Activated CD4-positive, alpha-beta T cell treated with anti-CD3 and anti-CD28 coated beads, Interleukin-2, amount 10 ng/mL, durations not matched to agents 24 days and 14 days (primary cell): ENCODE measurements around the gene OR1E1. TPM values are rescaled to one million over a fixed set of nuclear protein-coding genes. Genes with fewer than 3 reads are reported as not detected.
"Not testable (repeated sequence)": the region's sequence is repeated elsewhere in the genome, so short reads cannot be mapped to it uniquely, and the experiment has no call there.

Source experiments
- DNase-seq: peaks from one replicate; pipeline ENCODE4 v3.0.0; 2022
- H3K27ac Mint-ChIP-seq: one replicate; pipeline ENCODE4 v1.8.0; 2022; ENCODE audit warnings: mild to moderate bottlenecking, mixed read lengths
- H3K27me3 Mint-ChIP-seq: one replicate; pipeline ENCODE4 v1.8.0; 2022; ENCODE audit warnings: mixed read lengths
- H3K36me3 Mint-ChIP-seq: one replicate; pipeline ENCODE4 v1.8.0; 2022; ENCODE audit warnings: low read depth, mild to moderate bottlenecking, mixed read lengths
- H3K4me1 Mint-ChIP-seq: one replicate; pipeline ENCODE4 v1.8.0; 2021; ENCODE audit warnings: mixed read lengths
- H3K4me3 Mint-ChIP-seq: one replicate; pipeline ENCODE4 v1.8.0; 2022; ENCODE audit warnings: mild to moderate bottlenecking, moderate library complexity, mixed read lengths
- H3K9me3 Mint-ChIP-seq: one replicate; pipeline ENCODE4 v1.8.0; 2021; ENCODE audit warnings: mixed read lengths
- intact Hi-C: fragments of 100-400 bp; cut with micrococcal nuclease; formaldehyde crosslinking; loops from one replicate; pipeline ENCODE4 v1.15.1; 2023
- total RNA-seq: library from RNA; stranded (reverse); gene quantifications from 2 replicates; pipeline ENCODE4 v1.2.3, GENCODE V29; 2022

OR1E1 gene
- total RNA-seq: not detected in 2 replicates

- H3K4me3 Mint-ChIP-seq: no peak within 1 kb of the TSS
- H3K27ac Mint-ChIP-seq: no peak within 1 kb of the TSS
- no peaks in the 10 kb centered on the region for H3K36me3 Mint-ChIP-seq
- no peaks in the 10 kb centered on the region for H3K9me3 Mint-ChIP-seq
- no peaks in the 10 kb centered on the region for H3K4me1 Mint-ChIP-seq
- no peaks in the 10 kb centered on the region for H3K27me3 Mint-ChIP-seq
- no peak for DNase-seq
- intact Hi-C loops: no loop called here
Observed at GRCh38 chr17:3398310-3398709, at the start of gene OR1E1. Gene OR1E1 (minus strand): TSS chr17:3398410. CDS start chr17:3398410, 0 bp downstream.

GRCh38 chr17:3447625-3448024 lies 49.4 kb upstream of the OR1E1 start:
- intact Hi-C loops: no loop called here
- Mint-ChIP-seq H3K36me3 (no peaks in the 10 kb centered on the region), H3K27me3 (peaks cover 14% of the 10 kb centered on the region), H3K9me3 (no peaks in the 10 kb centered on the region), H3K4me1 (no peaks in the 10 kb centered on the region), H3K27ac (no peak overlapping the region), H3K4me3 (no peak overlapping the region)
- no peak for DNase-seq

GRCh38 chr17:3440451-3440850 lies 42.2 kb upstream of the OR1E1 start:
- intact Hi-C loops: no loop called here
- Mint-ChIP-seq H3K27me3 (peaks cover 17% of the 10 kb centered on the region), H3K4me1 (no peaks in the 10 kb centered on the region), H3K36me3 (no peaks in the 10 kb centered on the region), H3K27ac (no peak overlapping the region), H3K9me3 (no peaks in the 10 kb centered on the region), H3K4me3 (no peak overlapping the region)
- no peak for DNase-seq

- H3K36me3 Mint-ChIP-seq: no peaks in the 10 kb centered on the region
- H3K4me3 Mint-ChIP-seq: no peak overlapping the region
- H3K9me3 Mint-ChIP-seq: no peaks in the 10 kb centered on the region
- peaks cover 14% of the 10 kb centered on the region for H3K27me3 Mint-ChIP-seq
- no peaks in the 10 kb centered on the region for H3K4me1 Mint-ChIP-seq
- no peak overlapping the region for H3K27ac Mint-ChIP-seq
- no peak for DNase-seq
- intact Hi-C loops: no loop called here
Observed at GRCh38 chr17:3438368-3438767, 40.2 kb upstream of the OR1E1 start.

- DNase-seq: no peak
- Mint-ChIP-seq H3K27ac (no peak within 1 kb of the TSS), H3K27me3 (no peaks in the 10 kb centered on the region), H3K4me1 (no peaks in the 10 kb centered on the region), H3K9me3 (no peaks in the 10 kb centered on the region), H3K4me3 (no peak within 1 kb of the TSS), H3K36me3 (no peaks in the 10 kb centered on the region)
- intact Hi-C loops: no loop called here
Observed at GRCh38 chr17:3433741-3434140, 35.5 kb upstream of the OR1E1 start, which contains the start of gene OR1E2. Gene OR1E2 (minus strand): TSS chr17:3433841. CDS start chr17:3433841, 0 bp downstream.

GRCh38 chr17:3433215-3433614 lies 35.0 kb upstream of the OR1E1 start:
- DNase-seq: peak; percentile 66
- intact Hi-C loops, H3K27me3 Mint-ChIP-seq, H3K4me3 Mint-ChIP-seq, H3K9me3 Mint-ChIP-seq, H3K27ac Mint-ChIP-seq, H3K36me3 Mint-ChIP-seq, H3K4me1 Mint-ChIP-seq: not testable (repeated sequence)

GRCh38 chr17:3418222-3418621 lies 20.0 kb upstream of the OR1E1 start:
- H3K9me3 Mint-ChIP-seq: no peaks in the 10 kb centered on the region
- H3K27me3 Mint-ChIP-seq: peaks cover 7% of the 10 kb centered on the region
- H3K4me1 Mint-ChIP-seq: no peaks in the 10 kb centered on the region
- H3K27ac Mint-ChIP-seq: no peak overlapping the region
- DNase-seq: no peak
- intact Hi-C loops: no loop called here
- H3K36me3 Mint-ChIP-seq: no peaks in the 10 kb centered on the region
- H3K4me3 Mint-ChIP-seq: no peak overlapping the region

GRCh38 chr17:3415610-3416009 lies 17.4 kb upstream of the OR1E1 start:
- no peaks in the 10 kb centered on the region for H3K4me1 Mint-ChIP-seq
- no peaks in the 10 kb centered on the region for H3K9me3 Mint-ChIP-seq
- no peak for DNase-seq
- no peaks in the 10 kb centered on the region for H3K36me3 Mint-ChIP-seq
- no peak overlapping the region for H3K27ac Mint-ChIP-seq
- peaks cover 9% of the 10 kb centered on the region for H3K27me3 Mint-ChIP-seq
- intact Hi-C loops: no loop called here
- no peak overlapping the region for H3K4me3 Mint-ChIP-seq

- H3K36me3 Mint-ChIP-seq, H3K4me1 Mint-ChIP-seq, DNase-seq, H3K27ac Mint-ChIP-seq, H3K9me3 Mint-ChIP-seq, H3K27me3 Mint-ChIP-seq, intact Hi-C loops, H3K4me3 Mint-ChIP-seq: not testable (repeated sequence)
Observed at GRCh38 chr17:3412216-3412615, 14.0 kb upstream of the OR1E1 start.

- Mint-ChIP-seq H3K4me1 (no peaks in the 10 kb centered on the region), H3K27ac (no peak within 1 kb of the TSS), H3K27me3 (peaks cover 2% of the 10 kb centered on the region), H3K9me3 (peaks cover 10% of the 10 kb centered on the region), H3K4me3 (no peak within 1 kb of the TSS), H3K36me3 (no peaks in the 10 kb centered on the region)
- intact Hi-C loops: no loop called here
- no peak for DNase-seq
Observed at GRCh38 chr17:3411070-3411469, 12.9 kb upstream of the OR1E1 start, which contains the start of gene OR3A3. Gene OR3A3 (plus strand): TSS chr17:3411370.

GRCh38 chr17:3403856-3404255 lies 5.6 kb upstream of the OR1E1 start:
- H3K36me3 Mint-ChIP-seq, intact Hi-C loops, H3K4me3 Mint-ChIP-seq, DNase-seq, H3K27me3 Mint-ChIP-seq, H3K4me1 Mint-ChIP-seq, H3K27ac Mint-ChIP-seq: not testable (repeated sequence)
- peaks cover 10% of the 10 kb centered on the region for H3K9me3 Mint-ChIP-seq

- Mint-ChIP-seq H3K9me3 (no peaks in the 10 kb centered on the region), H3K27me3 (no peaks in the 10 kb centered on the region), H3K4me3 (no peak overlapping the region), H3K27ac (no peak overlapping the region), H3K4me1 (no peaks in the 10 kb centered on the region), H3K36me3 (no peaks in the 10 kb centered on the region)
- intact Hi-C loops: no loop called here
- DNase-seq: no peak
Observed at GRCh38 chr17:3401786-3402185, 3.6 kb upstream of the OR1E1 start.

GRCh38 chr17:3400055-3400454 lies 1.8 kb upstream of the OR1E1 start:
- Mint-ChIP-seq H3K27me3 (no peaks in the 10 kb centered on the region), H3K4me3 (no peak overlapping the region), H3K36me3 (no peaks in the 10 kb centered on the region), H3K4me1 (no peaks in the 10 kb centered on the region), H3K27ac (no peak overlapping the region), H3K9me3 (no peaks in the 10 kb centered on the region)
- intact Hi-C loops: no loop called here
- no peak for DNase-seq

GRCh38 chr17:3397801-3398200 lies 409 bp downstream of the OR1E1 start:
- H3K4me1 Mint-ChIP-seq, H3K27ac Mint-ChIP-seq, H3K27me3 Mint-ChIP-seq, intact Hi-C loops, H3K36me3 Mint-ChIP-seq, H3K9me3 Mint-ChIP-seq, H3K4me3 Mint-ChIP-seq: not testable (repeated sequence)
- peak; percentile 56 for DNase-seq

- no peak for DNase-seq
- intact Hi-C loops: no loop called here
- no peak overlapping the region for H3K27ac Mint-ChIP-seq
- H3K4me1 Mint-ChIP-seq: no peaks in the 10 kb centered on the region
- H3K9me3 Mint-ChIP-seq: no peaks in the 10 kb centered on the region
- no peak overlapping the region for H3K4me3 Mint-ChIP-seq
- H3K36me3 Mint-ChIP-seq: no peaks in the 10 kb centered on the region
- H3K27me3 Mint-ChIP-seq: peaks cover 13% of the 10 kb centered on the region
Observed at GRCh38 chr17:3389791-3390190, 8.4 kb downstream of the OR1E1 start.
